ENCODE results near the gene TTC33.
"Not testable (repeated sequence)": the region's sequence is repeated elsewhere in the genome, so short reads cannot be mapped to it uniquely, and the experiment has no call there.

TTC33 gene

DNA sequence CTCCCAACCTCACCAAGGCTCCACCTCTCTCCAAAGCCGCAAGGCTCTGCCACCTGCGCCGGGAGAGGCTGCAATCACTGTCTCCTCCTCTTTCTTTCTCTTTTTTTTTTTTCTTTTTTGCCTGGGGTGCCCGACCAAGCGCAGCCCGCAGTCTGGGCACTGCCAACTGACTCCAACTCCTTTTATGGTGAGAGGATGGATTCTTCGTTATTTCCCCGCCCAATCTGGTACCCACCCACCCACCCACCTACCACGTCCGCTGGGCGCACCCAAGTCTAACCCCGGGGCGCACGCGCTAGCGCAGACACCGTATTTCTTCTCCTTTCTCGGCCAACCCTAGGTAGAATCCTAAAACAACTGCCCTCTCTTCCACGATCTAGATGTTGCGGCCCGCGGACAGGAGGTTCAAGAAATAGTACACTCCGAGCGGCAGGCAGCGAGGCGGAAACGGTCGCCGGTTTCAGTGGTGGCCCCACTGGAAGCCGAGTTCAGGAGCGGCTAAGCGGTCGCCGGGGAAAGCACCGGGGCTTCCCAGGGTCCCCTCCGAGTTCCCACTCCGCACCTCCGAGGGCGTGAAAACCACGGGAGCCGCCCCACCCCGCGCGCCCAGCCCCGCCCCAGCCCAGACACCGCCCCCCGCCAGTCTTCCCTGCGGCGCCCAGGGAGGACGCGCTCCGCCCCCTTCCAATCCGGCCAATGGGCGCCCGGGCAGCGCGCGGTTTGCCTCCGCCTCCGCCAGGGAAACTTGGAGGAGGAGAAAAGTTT, 76.4 kb downstream of the TTC33 start:
- DNase-seq (ENCODE audit: low spot score) = peak; percentile 93

DNA sequence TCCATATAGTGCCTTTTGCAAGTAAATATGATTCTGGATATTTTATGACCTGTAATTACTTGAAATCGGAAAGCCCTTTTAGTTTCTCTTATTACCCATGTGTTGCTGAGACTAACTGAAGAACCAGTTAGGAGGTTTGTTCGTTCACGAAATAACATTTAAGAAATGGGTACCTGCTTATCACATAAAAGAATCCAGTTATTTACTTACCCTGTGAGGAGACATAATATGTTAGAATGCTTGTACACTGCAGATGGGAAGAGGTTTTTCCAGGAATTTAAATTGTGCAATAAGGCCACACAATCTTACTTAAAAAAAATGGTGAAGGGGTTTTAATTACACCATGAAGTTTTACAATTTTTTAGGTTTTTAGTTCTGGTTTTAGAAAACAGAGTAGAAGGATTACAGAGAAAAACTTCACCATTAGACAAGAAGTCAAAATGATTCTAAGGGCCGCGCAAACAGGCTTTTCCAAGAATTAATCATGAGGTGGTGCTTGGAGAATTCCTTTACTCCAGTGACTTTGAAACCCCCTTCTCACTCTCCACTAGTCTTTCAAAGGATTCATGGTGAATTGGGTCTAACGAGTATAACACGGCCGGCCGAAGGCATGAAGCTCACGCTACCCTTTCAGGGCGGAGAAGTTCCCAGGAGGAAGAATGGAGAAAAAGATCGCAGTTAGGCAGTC, 77.2 kb downstream of the TTC33 start:
- DNase-seq (ENCODE audit: low spot score) = no peak

DNA sequence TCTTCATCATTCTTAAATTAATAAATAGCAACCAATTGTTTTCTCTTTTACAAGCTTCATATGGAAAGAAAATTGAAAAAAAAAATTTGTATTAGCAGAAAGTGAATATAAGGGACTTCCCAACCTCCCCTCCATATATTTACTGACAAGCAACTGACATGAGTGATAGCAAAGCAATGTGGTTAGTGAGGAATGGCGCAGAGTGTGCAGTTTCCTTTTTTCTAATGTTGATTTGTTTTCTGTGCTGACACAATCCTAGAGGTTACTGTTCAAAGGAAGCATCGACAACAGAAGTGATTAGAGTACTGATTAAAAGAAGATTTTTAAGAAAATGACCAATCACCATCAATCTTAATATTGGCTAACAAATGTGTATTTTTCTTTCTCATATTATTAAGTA, 77.7 kb downstream of the TTC33 start:
- DNase-seq (ENCODE audit: low spot score) = no peak

DNA sequence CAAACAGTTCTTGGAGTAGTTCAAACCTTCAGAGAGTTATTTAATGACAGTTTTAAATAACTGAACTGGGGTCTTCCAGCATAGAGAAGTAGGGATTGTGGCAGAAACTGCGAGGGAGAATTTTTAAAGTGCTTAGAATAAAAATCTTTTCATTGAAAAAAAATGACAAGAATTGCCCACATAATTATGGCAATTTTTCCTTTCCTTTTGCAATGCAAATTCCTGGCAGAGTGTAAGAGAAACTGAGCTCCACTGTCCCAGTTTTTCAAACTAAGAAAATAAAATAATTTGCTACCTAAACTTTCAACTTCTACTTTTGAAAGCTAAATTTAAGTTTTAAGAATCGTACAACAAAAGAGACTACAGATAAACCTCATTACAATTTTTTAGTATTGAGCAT, 78.3 kb downstream of the TTC33 start:
- no peak for DNase-seq (ENCODE audit: low spot score)

DNA sequence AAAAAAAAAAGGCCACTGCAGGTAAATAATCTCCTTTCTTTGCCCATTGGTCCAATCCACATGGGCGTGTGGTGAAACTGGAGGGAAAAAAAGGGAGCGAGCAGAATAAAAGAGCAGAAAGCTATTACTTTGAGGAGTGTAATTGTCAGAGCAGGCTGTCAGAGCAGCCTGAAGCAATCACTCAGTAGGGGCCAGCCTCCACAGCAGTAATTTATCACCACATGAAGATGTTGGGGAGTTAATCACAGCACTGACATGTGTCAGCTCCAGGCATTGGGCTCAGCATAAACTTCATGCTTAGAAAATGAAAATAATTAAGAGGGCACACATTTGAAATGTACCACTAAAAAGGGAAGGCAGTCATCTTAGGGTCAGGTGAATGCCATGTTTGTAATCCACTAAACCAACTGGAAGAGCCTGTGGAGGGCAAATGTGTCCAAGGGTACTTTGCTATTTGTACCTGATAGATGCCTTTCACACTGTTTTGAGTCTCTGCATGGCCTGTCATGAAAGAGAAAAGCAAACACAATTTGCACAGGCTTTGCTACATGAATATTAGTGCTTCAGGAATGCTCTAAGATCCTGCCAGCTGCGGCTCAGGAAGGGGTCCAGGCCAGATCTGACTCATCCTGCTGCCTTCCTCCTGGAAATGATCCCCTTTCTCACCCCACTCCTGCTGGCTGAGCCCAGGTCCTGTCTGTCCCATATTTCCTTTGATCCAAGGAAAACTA, 79.0 kb downstream of the TTC33 start:
- no peak for DNase-seq (ENCODE audit: low spot score)

DNA sequence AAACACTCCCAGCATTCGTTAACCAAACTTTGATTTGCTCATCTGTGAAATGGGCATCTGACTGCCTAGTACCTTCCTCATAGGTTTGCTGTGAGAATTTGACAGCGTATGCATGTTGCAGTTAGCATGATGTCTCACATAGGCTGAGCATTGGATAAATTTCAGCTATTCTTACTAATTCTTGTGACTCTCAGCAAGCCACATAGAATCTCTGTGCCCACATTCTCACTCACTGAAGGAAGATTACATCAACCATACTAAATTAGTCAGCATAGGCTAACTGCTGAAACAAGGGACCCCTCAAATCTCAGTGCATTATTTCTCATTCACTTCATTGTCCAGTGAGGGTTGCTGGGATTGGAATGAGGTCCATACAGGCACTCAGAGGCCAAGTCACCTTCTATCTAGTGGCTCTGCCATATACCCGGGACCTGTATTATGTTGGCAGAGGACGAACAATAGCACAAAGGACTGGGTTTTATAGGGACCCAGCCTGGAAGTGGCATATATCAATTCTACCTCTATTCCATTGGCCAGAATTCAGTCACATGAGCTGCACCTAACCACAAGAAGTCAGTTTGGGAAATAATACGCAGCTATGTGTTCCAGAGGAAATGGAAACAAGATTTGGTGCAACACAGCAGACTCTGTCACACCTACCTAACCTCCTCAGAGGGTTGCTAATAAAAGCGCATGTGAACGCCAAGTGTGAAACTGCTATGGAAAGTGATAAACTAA, 80.2 kb downstream of the TTC33 start:
- no peak for DNase-seq (ENCODE audit: low spot score)

DNA sequence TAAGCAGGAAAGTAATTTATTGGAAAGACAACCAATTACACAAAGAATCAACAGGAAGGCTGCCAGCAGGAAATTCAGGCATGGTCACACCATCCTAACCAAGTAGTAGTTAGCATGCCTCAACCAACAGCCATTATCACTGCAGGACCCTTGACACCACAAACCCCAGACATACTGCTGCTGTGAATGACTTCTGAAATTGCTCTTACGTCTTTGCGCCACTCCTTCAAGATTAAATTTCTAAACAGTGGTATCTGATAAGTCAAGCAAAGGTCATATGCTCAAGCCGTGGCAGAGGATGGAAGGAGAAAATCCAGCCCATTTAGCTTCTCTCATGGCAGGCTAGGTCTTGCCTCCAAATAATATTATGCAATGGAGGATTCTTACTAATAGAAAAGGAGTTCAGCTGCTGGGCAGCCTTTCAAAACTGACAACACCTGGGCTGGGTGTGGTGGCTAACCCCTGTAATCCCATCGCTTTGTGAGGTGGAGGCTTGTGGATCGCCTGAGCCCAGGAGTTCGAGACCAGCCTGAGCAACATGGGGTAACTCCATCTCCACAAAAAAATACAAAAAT, 81.0 kb downstream of the TTC33 start:
- DNase-seq (ENCODE audit: low spot score) = no peak

DNA sequence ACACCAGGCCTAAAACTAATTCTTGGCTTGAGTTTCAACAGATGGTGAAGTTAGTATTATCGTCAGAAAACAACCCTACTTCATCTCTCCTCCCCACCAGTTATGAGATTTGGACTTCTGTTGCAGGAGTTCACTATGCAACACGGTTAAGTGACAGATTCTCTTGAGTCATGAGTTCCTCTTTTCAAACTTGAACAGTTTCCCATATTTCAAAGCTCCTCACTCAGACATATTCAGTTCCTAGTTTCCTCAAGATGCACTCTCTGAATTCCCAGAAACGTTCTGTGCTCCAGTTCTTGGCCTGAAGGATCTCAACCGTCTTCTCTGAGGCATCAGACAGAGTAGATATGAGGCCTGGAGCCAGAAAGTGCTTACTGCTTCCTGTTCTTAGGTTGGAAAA, 83.3 kb downstream of the TTC33 start:
- DNase-seq (ENCODE audit: low spot score) = no peak

DNA sequence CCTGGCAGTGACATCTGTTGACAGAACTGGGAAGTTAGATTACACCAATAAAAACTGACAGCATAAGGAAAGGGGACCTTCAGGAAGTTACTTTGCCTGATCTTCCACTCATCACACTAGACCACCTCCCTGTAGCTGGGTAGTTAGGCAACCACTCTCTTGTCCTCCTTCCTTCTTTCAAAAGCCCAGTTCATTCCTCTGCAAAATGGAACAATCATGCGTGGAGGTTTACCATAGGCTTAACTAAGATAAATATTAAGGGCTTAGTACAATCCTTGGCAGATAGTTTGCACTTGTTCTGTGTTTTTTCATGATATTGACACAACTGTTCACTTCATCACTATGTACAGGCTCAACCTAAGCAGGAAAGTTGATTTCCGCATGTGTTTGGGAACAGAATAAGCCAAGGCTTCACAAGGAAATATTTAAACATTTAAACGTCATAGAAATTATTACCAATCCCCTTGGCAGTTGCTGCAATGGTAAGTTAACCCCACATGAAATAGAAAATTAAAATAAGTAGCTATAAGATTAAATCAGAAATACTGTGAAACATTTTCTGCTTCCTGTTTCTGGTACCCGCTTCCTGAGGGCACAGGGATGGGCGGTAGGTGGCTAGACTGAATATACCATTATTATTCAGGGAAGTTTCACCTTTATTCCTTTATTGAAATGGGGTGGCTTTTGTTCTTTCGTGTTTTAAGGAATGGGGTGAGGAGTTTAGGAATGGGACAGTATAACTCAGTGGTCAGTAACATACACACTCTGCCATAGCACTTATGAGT, 86.0 kb downstream of the TTC33 start:
- no peak for DNase-seq (ENCODE audit: low spot score)

DNA sequence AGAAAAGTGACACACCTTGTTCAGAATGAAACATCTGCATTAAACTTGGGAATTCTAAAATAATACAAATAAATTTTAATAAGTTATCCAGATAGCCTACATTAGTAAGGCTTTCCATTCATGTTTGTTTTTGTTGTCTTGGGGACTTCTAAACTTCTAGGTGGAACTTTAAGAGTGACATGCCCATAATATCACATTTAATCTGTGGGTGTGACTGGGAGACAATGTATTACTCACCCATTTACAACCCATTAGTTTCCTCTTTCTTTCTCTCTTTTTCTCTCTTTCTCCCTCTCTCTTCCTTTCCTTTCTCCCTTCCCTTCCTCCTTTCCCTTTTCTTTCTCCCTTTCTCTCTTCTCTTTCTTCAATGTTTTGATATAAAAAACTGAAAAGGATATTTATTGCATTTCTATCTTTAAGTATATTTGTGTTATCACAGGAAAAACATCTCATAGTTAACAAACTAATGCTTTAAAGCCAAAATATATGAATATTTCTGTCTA, 88.5 kb downstream of the TTC33 start:
- DNase-seq (ENCODE audit: low spot score) = no peak

DNA sequence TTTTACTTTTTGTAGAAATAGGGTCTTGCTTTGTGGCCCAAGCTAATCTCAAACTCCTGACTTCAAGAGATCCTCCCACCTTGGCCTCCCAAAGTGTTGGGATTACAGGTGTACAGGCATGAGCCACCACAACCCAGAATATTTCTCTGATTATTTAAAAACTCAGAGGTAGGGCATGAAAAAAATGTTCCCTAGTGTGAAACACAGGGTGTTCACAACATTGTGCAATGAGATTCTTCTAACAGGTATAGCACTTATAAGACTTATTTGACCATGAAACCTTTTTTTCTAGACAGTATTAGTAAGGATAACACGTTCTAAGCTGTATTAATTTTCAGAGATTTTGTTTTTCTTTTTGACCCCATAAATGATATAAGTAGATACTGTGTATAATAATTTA, 89.1 kb downstream of the TTC33 start:
- DNase-seq (ENCODE audit: low spot score) = no peak

DNA sequence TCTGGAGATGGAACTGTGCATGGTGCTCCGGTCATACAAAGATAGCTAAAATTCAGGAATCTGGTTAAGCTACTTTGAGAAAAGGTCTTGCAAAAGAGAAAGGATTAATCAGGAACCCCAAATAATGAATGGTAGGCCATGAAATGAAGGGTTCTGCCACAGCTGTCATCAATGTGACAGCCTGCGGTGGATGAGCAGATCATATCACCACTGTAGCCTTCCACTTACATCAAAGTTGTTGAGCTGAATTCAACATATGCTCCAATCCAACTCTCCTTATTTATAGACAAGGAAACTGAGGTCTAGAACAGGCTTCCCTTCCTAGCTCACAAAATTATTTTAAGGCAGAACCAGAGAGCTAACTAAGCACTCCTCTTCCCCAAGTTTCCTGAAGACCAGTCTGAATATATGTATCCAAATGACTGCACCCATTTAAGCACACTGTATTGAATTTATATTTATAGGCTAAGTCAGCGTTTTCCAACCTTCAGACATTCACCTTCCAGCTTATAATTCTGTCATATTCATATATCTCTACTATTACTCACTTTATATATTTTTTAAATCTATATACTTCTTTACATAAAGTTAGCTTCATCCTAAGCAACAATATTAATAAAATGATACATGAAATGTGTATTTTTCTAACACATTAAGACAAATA, 90.0 kb downstream of the TTC33 start:
- DNase-seq (ENCODE audit: low spot score) = no peak

DNA sequence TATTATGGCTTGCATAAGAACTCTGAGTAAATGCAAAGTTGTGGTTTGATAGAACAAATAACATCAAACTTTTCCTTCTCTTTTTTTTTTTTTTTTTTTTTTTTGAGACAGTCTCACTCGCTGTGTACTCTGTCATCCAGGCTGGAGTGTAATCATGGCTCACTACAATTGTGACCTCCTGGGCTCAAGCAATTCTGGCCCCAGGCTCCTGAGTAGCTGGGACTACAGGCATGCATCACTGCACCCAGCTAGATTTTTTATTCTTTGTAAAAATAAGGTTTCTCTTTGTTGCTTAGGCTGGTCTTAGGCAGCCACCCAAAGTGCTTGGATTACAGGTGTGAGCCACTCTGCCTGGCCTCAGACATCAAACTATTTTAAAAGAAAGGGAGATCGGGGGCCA, 95.0 kb downstream of the TTC33 start:
- no peak for DNase-seq (ENCODE audit: low spot score)

DNA sequence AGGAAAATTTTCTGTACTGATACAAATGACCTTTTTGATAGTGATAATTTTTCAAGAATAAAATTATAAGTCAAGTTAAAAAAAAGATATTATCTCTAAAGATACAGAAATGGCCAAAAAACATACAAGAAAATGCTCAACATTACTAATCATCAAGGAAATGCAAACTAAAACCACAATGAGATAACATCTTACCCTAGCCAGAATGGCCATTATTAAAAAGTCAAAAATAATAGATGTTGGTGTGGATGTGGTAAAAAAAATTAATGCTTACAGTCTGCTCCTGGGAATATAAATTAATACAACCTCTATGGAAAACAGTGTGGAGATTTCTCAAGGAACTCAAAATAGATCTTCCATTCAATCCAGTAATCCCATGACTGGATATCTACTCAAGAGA, 99.0 kb downstream of the TTC33 start:
- no peak for DNase-seq (ENCODE audit: low spot score)

DNA sequence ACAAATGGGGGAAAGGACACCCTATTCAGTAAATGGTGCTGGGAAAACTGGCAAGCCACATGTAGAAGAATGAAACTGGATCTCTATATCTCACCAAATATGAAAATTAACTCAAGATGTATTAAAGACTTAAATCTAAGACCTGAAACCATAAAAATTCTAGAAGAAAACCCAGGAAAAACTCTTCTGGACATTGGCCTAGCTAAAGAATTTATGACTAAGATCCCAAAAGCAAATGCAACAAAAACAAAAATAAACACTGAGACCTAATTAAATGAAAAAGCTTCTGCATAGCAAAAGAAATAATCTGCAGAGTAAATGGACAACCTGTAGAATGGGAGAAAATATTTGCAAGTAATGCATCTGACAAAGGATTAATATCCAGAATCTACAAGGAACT, 99.7 kb downstream of the TTC33 start:
- not testable (repeated sequence) for DNase-seq (ENCODE audit: low spot score)

DNA sequence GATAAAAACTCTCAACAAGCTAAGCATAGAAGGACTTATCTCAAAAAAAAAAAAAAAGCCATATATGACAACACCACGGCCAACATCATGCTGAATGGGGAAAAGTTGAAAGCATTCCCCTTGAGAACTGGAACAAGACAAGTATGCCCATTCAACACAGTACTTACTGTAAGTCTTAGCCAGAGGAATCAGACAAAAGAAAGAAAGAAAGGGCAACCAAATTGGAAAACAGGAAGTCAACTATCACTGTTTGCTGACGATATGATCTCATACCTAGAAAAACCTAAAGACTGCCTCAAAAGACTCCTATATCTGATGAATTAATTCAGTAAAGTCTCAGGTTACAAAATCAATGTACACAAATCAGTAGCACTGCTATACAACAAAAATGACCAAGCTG, 100.6 kb downstream of the TTC33 start:
- DNase-seq (ENCODE audit: low spot score) = no peak

DNA sequence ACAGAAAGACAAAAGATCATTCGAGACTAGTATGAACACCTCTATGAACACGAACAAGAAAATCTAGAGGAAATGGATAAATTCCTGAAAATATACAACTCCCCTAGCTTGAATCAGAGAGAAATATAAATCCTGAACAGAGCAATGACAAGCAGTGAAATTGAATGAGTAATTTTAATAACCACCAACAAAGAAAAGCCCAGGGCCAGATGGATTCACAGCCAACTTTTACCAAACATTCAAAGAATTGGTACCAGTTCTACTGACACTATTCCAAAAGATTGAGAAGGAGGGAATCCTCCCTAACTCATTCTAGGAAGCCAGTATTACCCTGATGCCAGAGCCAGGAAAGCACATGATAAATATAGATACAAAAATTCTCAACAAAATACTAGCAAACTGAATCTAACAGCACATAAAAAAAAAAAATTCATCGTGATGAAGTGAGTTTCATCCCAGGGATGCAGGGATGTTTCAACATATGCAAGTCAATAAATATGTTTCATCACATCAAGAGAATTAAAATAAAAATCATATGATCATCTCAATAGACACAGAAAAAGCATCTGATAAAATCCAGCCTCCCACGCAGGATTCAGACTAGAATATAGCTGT, 101.3 kb downstream of the TTC33 start:
- no peak for DNase-seq (ENCODE audit: low spot score)

DNA sequence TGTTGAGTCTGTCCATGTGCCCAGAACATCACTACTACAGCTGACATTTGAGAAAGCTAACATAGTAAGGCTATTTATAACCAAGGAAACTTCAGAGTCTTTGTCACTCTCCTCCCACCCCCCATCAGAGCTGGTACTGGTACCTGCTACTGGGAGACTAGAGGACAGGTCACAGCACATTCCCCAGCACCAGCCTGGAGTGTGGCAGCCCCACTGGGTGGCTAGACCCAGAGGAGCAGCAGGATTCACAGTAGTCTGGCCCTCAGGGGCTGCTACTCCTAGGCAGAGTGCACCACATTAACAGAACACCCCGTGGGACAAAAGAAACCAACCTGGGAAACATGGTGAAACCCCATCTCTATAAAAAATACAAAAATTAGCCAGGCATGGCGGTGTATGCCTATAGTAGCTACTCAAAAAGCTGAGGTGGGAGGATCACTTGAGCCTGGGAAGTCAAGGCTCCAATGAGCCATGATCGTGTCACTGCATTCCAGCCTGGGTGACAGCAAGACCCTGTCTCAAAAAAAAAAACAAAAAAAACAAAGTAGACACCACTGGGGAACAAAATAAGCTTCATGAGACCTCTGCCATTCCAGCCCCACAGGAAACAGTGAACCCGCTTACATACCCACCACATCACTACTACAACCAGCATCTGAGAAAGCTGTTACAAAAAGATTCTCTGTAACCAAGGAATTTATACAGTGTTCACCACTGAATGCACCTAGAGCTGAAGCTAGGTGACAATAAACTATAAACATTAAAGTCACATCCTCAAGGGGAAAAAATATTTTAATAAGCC, 102.3 kb downstream of the TTC33 start:
- DNase-seq (ENCODE audit: low spot score) = no peak
